HG02798 (cell line): ENCODE data around the gene HK2.

Experiments used
- ATAC-seq: cut with Tn5 transposase; IDR thresholded peaks from one replicate; pipeline ENCODE4 v1.9.1; 2021; ENCODE audit warnings: mild to moderate bottlenecking; ENCODE audit not compliant: unreplicated experiment, poor library complexity

The HK2 gene

DNA sequence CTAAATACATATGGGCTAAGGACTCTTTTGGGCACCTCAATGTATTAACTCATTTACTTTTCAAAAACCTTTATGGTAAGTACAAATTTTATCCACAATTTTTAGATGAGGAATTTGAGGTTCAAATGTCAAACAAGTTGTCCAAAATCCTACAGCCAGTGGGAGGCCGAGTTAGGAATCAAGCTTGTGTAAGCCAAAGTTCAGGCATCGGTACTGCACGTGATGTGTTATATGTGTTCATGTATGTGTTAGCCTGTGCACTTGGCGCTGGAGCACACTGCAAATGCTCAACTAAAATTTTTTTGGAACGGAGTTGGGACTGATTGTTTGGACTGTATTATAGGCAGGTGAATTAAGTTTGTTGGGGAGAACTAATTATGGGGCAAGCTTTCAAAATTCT, 22.7 kb downstream of the HK2 start:
- no peak for ATAC-seq

- ATAC-seq, result no peak
Measured at GRCh38 chr2:74857215-74857614, 23.3 kb downstream of the HK2 start.

DNA sequence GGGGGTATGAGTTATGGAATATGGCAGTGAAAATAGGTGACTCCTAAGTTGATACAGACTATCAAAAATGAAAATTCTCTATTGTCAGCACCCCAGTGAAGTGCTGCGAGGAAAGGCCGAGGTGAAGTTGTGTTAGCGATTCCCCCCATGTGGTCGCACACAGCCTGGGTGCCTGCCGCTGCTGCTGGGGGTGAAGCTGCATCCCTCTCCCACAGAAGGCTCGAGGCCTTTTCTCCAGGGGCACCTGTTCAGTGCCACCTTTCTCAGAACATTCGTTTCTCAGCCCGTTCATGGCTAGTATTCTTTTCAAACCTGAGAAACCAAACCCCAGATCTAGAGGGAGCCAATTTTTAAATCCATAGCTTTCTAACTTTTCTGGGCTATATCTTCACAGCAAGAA, 23.8 kb downstream of the HK2 start:
- ATAC-seq, result no peak

GRCh38 chr2:74858281-74858680, 24.4 kb downstream of the HK2 start:
- ATAC-seq, result no peak

DNA sequence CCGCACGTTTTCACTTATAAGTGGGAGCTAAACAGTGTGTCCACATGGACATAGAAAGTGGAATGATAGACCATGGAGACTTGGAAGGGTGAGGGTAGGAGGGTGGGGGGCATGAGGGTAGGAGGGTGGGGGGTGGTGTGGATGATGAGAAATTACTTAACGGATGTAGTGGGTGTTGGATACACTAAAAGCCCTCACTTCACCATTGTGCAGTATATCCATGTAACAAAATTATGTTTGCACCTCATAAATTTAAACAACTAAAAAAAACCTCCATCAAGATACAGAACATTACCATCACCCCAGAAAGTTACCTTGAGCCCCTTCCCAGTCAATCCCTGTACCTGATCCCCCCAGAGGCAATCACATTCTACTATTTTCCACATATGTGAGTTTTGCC, 26.2 kb downstream of the HK2 start:
- no peak for ATAC-seq

GRCh38 chr2:74860521-74860920, 26.6 kb downstream of the HK2 start:
- ATAC-seq, result no peak

GRCh38 chr2:74861531-74861930, 27.6 kb downstream of the HK2 start:
- ATAC-seq, result no peak

GRCh38 chr2:74862020-74862964, 28.4 kb downstream of the HK2 start:
- no peak for ATAC-seq

GRCh38 chr2:74863802-74864248, 29.9 kb downstream of the HK2 start:
- no peak for ATAC-seq

GRCh38 chr2:74864728-74865722, 31.1 kb downstream of the HK2 start:
- no peak for ATAC-seq

- no peak for ATAC-seq
Measured at GRCh38 chr2:74865770-74866674, 32.1 kb downstream of the HK2 start.

- no peak for ATAC-seq
Measured at GRCh38 chr2:74867841-74868658, 34.1 kb downstream of the HK2 start.

DNA sequence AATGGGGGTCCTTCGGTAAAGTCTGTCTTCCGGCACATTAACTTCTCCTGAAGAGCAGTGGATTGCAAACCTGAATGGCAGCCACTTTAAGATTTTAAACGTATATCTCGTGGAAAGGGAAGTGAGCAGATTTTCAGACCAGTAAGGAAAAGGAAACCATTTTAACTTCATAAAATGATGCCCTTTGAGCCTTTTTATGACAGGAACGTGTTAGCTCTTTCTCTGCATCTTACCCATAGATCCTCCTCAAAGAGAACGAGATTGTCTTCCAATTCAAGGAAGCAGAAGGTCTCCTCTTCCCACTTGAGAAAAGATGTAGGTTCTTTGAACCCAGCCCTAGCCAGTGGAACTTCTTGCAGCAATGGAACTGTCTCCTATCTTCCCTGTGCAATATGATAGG, 35.6 kb downstream of the HK2 start:
- no peak for ATAC-seq

- ATAC-seq, result no peak
Measured at GRCh38 chr2:74870951-74871350, 37.0 kb downstream of the HK2 start.

DNA sequence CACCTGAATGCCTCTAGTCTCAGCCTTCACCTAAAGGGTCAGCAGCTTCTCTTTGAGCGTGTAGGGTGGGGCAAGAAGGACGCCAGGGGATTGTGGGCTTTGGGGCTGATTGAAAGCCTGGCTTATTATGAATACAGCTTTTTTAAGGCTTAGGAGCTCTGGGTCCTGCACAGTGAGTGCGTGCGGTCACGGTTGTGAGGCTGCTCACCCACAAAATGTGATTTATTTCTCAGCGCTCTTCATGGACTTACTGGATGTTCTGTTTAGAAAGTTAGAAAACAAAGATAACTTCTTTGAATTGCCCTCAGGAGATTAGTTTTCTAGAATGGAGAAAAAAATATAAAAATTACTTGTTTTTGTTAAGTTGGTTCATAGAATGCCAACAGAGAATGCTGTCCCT, 37.5 kb downstream of the HK2 start:
- ATAC-seq, result no peak

DNA sequence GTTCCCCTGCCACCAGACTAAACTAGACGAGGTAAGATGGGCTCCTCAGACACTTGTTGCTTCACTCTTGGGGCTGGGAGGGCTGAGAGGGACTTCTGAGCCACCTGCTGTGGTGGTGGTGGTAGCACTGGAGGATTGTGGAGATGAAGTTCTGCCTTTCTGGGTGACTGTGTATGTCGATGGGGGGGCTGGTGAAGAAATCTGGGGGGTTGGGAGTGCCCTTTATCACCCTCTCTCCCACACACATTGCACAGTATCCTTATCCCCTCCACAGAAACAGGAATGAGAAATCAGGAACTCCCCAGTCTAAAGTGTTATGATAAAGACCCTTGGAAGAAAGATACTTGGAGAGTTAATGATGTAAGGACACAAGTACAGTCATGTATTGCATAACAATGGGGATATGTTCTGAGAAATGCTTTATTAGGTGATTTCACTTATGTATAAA, 38.5 kb downstream of the HK2 start:
- no peak for ATAC-seq

DNA sequence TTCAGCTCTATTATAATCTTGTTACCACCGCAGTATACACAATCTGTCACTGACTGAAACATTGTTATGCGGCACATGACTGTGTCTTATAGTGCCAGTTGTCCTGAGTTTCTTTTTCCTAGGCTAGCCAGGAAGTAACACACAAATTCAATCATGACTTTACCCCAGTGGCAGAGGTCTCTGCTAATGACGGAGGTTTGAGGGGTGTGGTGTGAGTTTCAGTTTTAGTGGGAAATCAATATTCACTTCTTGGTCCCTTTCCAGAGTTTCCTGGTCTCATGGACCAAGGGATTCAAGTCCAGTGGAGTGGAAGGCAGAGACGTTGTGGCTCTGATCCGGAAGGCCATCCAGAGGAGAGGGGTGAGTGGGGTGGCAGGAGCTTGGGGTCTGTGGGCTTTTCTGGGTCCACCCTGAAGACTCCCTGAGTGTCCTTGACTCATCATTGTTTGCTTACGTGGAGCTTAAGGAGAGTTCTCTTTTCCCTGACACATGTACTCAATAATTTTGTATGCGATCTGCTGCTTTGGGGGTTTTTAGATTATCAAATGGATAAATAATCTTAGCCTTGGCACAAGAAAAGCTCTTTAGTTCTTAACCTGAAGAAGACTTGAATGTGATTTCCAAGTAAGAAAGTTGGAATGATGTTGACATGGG, 39.2 kb downstream of the HK2 start:
- ATAC-seq, result no peak
